B cell (primary cell): Measurements from ENCODE around the gene SLC25A21. TPM values are rescaled to one million over a fixed set of nuclear protein-coding genes. Genes with fewer than 3 reads are reported as not detected.

Experiments
- ATAC-seq: fragments of 200-7000 bp; cut with Tn5 transposase; one replicate; pipeline ENCODE4 v1.10.0; 2021; ENCODE audit warnings: low read depth, mild to moderate bottlenecking, moderate number of reproducible peaks, moderate library complexity
- CTCF ChIA-PET: fragments of 350-600 bp; sonication (Branson Sonifier 250); formaldehyde crosslinking; loops from one replicate; lab custom pipeline; 2021; ENCODE audit warnings: antibody characterized with exemption, inconsistent platforms; lab: Charles Lee
- POLR2A ChIA-PET: fragments of 350-600 bp; sonication (Branson Sonifier 250); formaldehyde crosslinking; loops from one replicate; lab custom pipeline; 2021; ENCODE audit warnings: antibody characterized with exemption; lab: Charles Lee
- DNase-seq: peaks from one replicate; pipeline ENCODE4 v3.0.0; 2013
- H2AFZ ChIP-seq: 2 replicates; pipeline ENCODE4 v1.6.1; 2012; ENCODE audit warnings: mild to moderate bottlenecking, low read depth, low read length; ENCODE audit not compliant: insufficient read depth, poor library complexity, severe bottlenecking
- H3K27ac ChIP-seq, 2 donors: 1 replicate in 1 of 2; 2 replicates in 1 of 2; pipeline ENCODE4 v1.5.1; 2012 to 2013; ENCODE audit warnings: low read length in 2 of 2, mild to moderate bottlenecking in 2 of 2, moderate library complexity in 1 of 2
- H3K27me3 ChIP-seq, 4 experiments: fragments of 200-600 bp in 1 of 4; sonication (generic) in 1 of 4; replicated peaks in 1 of 4; 1 replicate in 2 of 4; 2 replicates in 2 of 4; pipeline versions ENCODE4 v1.6.1 to v1.7.0; 2013 to 2016; ENCODE audit warnings: low read length in 3 of 4, mild to moderate bottlenecking in 2 of 4, mixed read lengths in 1 of 4, moderate library complexity in 1 of 4; ENCODE audit not compliant: insufficient read depth in 4 of 4, control insufficient read depth in 3 of 4; ENCODE audit errors: control extremely low read depth in 1 of 4
- H3K36me3 ChIP-seq, 2 experiments: replicated peaks in 1 of 2; 1 replicate in 1 of 2; 2 replicates in 1 of 2; pipeline versions ENCODE4 v1.6.1 to v1.7.1; 2013; ENCODE audit warnings: low read length in 1 of 2; ENCODE audit not compliant: insufficient read depth in 2 of 2, control insufficient read depth in 1 of 2; ENCODE audit errors: control extremely low read depth in 1 of 2, extremely low read depth in 1 of 2
- H3K4me1 ChIP-seq, 2 donors: fragments of 200-600 bp in 1 of 2; sonication (generic) in 1 of 2; 1 replicate in 1 of 2; 2 replicates in 1 of 2; pipeline versions ENCODE4 v1.5.1 to v1.6.1; 2013 to 2017; ENCODE audit warnings: low read length in 2 of 2; ENCODE audit not compliant: control insufficient read depth in 2 of 2, insufficient read depth in 2 of 2
- H3K4me2 ChIP-seq: replicated peaks from 2 replicates; pipeline ENCODE3; 2012; ENCODE audit warnings: mild to moderate bottlenecking, low read depth, low read length; ENCODE audit not compliant: poor library complexity, severe bottlenecking
- H3K4me3 ChIP-seq, 5 experiments: fragments of 200-600 bp in 1 of 5; sonication (generic) in 1 of 5; 1 replicate in 3 of 5; 2 replicates in 2 of 5; pipeline versions ENCODE4 v1.5.1 to v1.7.0; 2011 to 2016; ENCODE audit warnings: low read length in 4 of 5, mild to moderate bottlenecking in 4 of 5, low read depth in 2 of 5, control low read depth in 1 of 5, moderate library complexity in 1 of 5; ENCODE audit not compliant: insufficient read depth in 1 of 5; ENCODE audit errors: control extremely low read depth in 1 of 5, extremely low read depth in 1 of 5
- H3K79me2 ChIP-seq: fragments of 200-600 bp; sonication (generic); one replicate; pipeline ENCODE4 v1.6.0; 2016; ENCODE audit warnings: low read length; ENCODE audit not compliant: control insufficient read depth, insufficient read depth
- H3K9ac ChIP-seq: fragments of 200-600 bp; sonication (generic); 2 replicates; pipeline ENCODE4 v1.6.1; 2017; ENCODE audit warnings: mild to moderate bottlenecking, low read length, moderate library complexity
- H3K9me3 ChIP-seq, 3 donors: one replicate each; pipeline versions ENCODE4 v1.6.1 to v1.7.1; 2013; ENCODE audit warnings: low read length in 2 of 3; ENCODE audit not compliant: control insufficient read depth in 2 of 3, insufficient read depth in 1 of 3; ENCODE audit errors: control extremely low read depth in 1 of 3
- H4K20me1 ChIP-seq: 2 replicates; pipeline ENCODE4 v1.6.0; 2012; ENCODE audit warnings: mild to moderate bottlenecking, low read length; ENCODE audit not compliant: insufficient read depth, control insufficient read depth, poor library complexity, severe bottlenecking
- H3K27ac Mint-ChIP-seq: one replicate; pipeline ENCODE4 v1.8.0; 2021; ENCODE audit warnings: mixed read lengths
- H3K27me3 Mint-ChIP-seq: one replicate; pipeline ENCODE4 v1.8.0; 2021; ENCODE audit warnings: mixed read lengths
- H3K4me1 Mint-ChIP-seq: one replicate; pipeline ENCODE4 v1.8.0; 2021; ENCODE audit warnings: mixed read lengths
- H3K4me3 Mint-ChIP-seq: one replicate; pipeline ENCODE4 v1.8.0; 2021; ENCODE audit warnings: mixed read lengths
- H3K9me3 Mint-ChIP-seq: one replicate; pipeline ENCODE4 v1.8.0; 2022; ENCODE audit warnings: mixed read lengths; ENCODE audit not compliant: insufficient read depth
- CTCF ChIP-seq: fragments of 200-600 bp; IDR thresholded peaks from one replicate; pipeline ENCODE4 v1.8.0; 2022; ENCODE audit warnings: antibody characterized with exemption, mild to moderate bottlenecking
- EZH2 ChIP-seq: IDR thresholded peaks from 2 replicates; pipeline ENCODE4 v1.6.1; 2012; ENCODE audit warnings: borderline replicate concordance, low read depth, mild to moderate bottlenecking, moderate library complexity, low read length; ENCODE audit not compliant: insufficient read depth, poor library complexity, severe bottlenecking
- WGBS: methylation state at CpG from one replicate; pipeline ENCODE4 v1.1.5; 2013; ENCODE audit warnings: missing lambda C conversion rate; ENCODE audit not compliant: insufficient coverage; 5-methylcytosine and 5-hydroxymethylcytosine counted together
- intact Hi-C: fragments of 100-400 bp; cut with micrococcal nuclease; formaldehyde crosslinking; loops from one replicate; pipeline ENCODE4 v1.10.0; 2022
- polyA plus RNA-seq: library from polyadenylated mRNA; depleted of rRNA; stranded (reverse); fragments of >200 nt; gene quantifications from 2 replicates; pipeline ENCODE4 v1.2.3, GENCODE V29; 2012
- total RNA-seq, 2 donors: library from RNA; stranded (reverse); fragments of 120-200 nt in 1 of 2; gene quantifications; 1 replicate in 1 of 2; 2 replicates in 1 of 2; pipeline versions ENCODE4 v1.2.3 to v1.2.4, GENCODE V29; 2013 to 2022

SLC25A21 gene
- total and polyA plus RNA-seq, 2 donors (not counting 1 experiment from before 2014, with no cell fraction given), result not detected

GRCh38 chr14:36658123-36659009 lies 514.0 kb downstream of the SLC25A21 start:
- ATAC-seq (no peak), DNase-seq (no peak)
- H3K36me3 ChIP-seq, result no peaks in the 10 kb centered on the region
- 9% methylated on average over 53 of the region's 55 CpGs for WGBS
- H3K9ac ChIP-seq, result no peak overlapping the region
- no peak overlapping the region for H3K4me3 ChIP-seq
- peaks cover 0 to 95% (median 56%) of the 10 kb centered on the region in 4 experiments for H3K27me3 ChIP-seq
- CTCF ChIA-PET, result no interaction called here
- peaks cover 9 to 22% of the 10 kb centered on the region in 2 donors for H3K4me1 ChIP-seq
- POLR2A ChIA-PET, result no interaction called here
- H3K4me1 Mint-ChIP-seq, result peaks cover 20% of the 10 kb centered on the region
- H3K27ac ChIP-seq, result no peak overlapping the region
- peaks cover 74% of the 10 kb centered on the region for H3K27me3 Mint-ChIP-seq
- H3K4me3 Mint-ChIP-seq, result no peak overlapping the region
- H2AFZ ChIP-seq, result no peak overlapping the region
- TF ChIP-seq CTCF (no peak), EZH2 (no peak)
- peaks cover 0 to 78% (median 0%) of the 10 kb centered on the region in 3 donors for H3K9me3 ChIP-seq
- intact Hi-C loops, result no loop called here
- no peaks in the 10 kb centered on the region for H3K9me3 Mint-ChIP-seq
- no peaks in the 10 kb centered on the region for H4K20me1 ChIP-seq
- no peak overlapping the region for H3K4me2 ChIP-seq
- no peaks in the 10 kb centered on the region for H3K79me2 ChIP-seq
- no peak overlapping the region for H3K27ac Mint-ChIP-seq
